Ectodermal cell (in vitro differentiated cells): Measurements from ENCODE around the gene CDH13.

ENCODE experiments used
- H3K27ac ChIP-seq: 2 replicates; pipeline ENCODE4 v1.7.0; 2013; ENCODE audit warnings: mild to moderate bottlenecking, low read depth, low read length; ENCODE audit not compliant: insufficient read depth, poor library complexity, severe bottlenecking
- H3K27me3 ChIP-seq: 2 replicates; pipeline ENCODE4 v1.7.0; 2013; ENCODE audit warnings: mild to moderate bottlenecking, low read length; ENCODE audit not compliant: insufficient read depth, control insufficient read depth, poor library complexity, severe bottlenecking
- H3K36me3 ChIP-seq: one replicate; pipeline ENCODE4 v1.7.0; 2013; ENCODE audit warnings: low read length; ENCODE audit not compliant: control insufficient read depth, insufficient read depth
- H3K4me1 ChIP-seq: one replicate; pipeline ENCODE4 v1.7.0; 2013; ENCODE audit warnings: low read length; ENCODE audit not compliant: control insufficient read depth, insufficient read depth
- H3K4me3 ChIP-seq: 2 replicates; pipeline ENCODE4 v1.7.0; 2013; ENCODE audit warnings: low read depth, low read length, control low read depth; ENCODE audit not compliant: insufficient read depth
- H3K9me3 ChIP-seq: 2 replicates; pipeline ENCODE4 v1.7.0; 2013; ENCODE audit warnings: mild to moderate bottlenecking, low read length, moderate library complexity; ENCODE audit not compliant: control insufficient read depth
- WGBS, 2 experiments: methylation state at CpG; one replicate each; pipeline ENCODE4 v1.1.7; 2013; ENCODE audit warnings: missing lambda C conversion rate in 2 of 2; 5-methylcytosine and 5-hydroxymethylcytosine counted together

The CDH13 gene

GRCh38 chr16:83826146-83826913 lies 1199.6 kb downstream of the CDH13 start:
- H3K4me3 ChIP-seq, result no peak overlapping the region
- H3K9me3 ChIP-seq, result no peaks in the 10 kb centered on the region
- 49 to 50% methylated on average over 21 of the region's 21 CpGs for WGBS, 2 experiments
- H3K36me3 ChIP-seq, result no peaks in the 10 kb centered on the region
- H3K27me3 ChIP-seq, result no peaks in the 10 kb centered on the region
- no peaks in the 10 kb centered on the region for H3K4me1 ChIP-seq
- H3K27ac ChIP-seq, result no peak overlapping the region

GRCh38 chr16:83830091-83830768 lies 1203.5 kb downstream of the CDH13 start:
- Histone ChIP-seq H3K4me1 (peaks cover 4% of the 10 kb centered on the region), H3K27ac (no peak overlapping the region), H3K9me3 (no peaks in the 10 kb centered on the region), H3K36me3 (no peaks in the 10 kb centered on the region), H3K4me3 (no peak overlapping the region), H3K27me3 (no peaks in the 10 kb centered on the region)
- 91% methylated on average over 33 of the region's 33 CpGs for WGBS, 2 experiments

DNA sequence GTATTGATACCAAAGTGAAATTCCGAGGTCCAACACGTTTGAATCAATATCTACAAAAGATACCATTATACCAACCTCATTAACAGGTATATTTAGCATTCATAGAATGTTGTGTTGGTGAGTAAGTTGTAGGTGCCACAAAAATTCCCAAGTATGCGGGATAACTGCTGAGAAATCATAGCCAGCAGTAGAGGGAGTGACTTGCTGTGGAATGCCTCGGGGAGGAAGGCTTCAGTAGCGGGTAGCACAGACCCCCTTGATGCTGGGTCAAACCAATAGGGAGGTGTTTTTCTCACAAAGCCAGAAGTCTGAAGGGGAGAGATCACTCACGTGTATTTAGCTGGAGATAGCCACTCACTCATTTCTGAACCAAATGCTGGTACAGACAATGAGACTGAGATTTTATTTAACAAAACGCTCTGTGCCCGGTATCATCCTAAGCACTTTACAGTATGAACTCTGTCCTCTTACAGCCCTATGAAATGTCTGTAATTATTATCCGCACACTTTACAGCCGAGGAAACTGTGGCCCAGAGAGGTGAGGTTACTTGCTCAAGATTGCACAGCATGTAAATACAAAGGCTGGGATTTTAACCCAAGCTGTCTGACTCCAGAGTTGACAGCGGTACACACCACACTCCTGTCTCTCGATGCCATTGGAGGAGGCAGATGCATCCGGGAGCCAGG lies 1204.1 kb downstream of the CDH13 start:
- 83 to 84% methylated on average over 11 of the region's 13 CpGs for WGBS, 2 experiments
- Histone ChIP-seq H3K27me3 (no peaks in the 10 kb centered on the region), H3K36me3 (no peaks in the 10 kb centered on the region)

DNA sequence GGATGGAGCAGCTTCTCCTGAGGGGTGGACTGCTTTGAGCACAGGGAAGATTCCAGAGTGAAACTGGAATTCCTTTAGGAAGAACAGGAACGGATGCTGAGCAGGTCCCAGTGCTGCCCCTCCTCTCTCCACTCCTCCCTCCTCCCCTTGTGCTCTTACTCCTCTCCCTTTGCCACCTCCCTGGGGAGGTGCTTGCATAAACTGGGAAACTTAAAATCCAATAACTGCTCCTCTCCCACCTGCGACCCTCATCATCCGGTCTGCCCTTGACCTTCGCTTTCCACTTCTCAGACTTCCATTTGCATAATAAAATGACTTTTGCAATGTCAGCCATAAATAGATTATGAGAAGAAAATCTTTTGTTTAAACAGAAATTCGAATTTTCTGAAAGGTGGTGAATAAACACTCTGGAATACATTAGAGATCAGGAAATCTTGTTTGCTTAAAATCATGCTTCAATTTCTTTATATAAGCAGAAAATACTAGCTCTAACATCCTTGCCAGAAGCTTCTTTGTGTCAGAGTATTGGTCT lies 1204.8 kb downstream of the CDH13 start:
- Histone ChIP-seq H3K4me1 (peaks cover 9% of the 10 kb centered on the region), H3K27ac (no peak overlapping the region), H3K4me3 (no peak overlapping the region), H3K27me3 (no peaks in the 10 kb centered on the region), H3K9me3 (no peaks in the 10 kb centered on the region), H3K36me3 (no peaks in the 10 kb centered on the region)
- 66 to 81% methylated on average over 3 to 5 of the region's 5 CpGs for WGBS, 2 experiments

More for the DNA sequence above, 1204.1 kb downstream of the CDH13 start:
- H3K4me1 ChIP-seq, result peaks cover 7% of the 10 kb centered on the region
- H3K4me3 ChIP-seq, result no peak overlapping the region
- H3K9me3 ChIP-seq, result no peaks in the 10 kb centered on the region
- no peak overlapping the region for H3K27ac ChIP-seq

DNA sequence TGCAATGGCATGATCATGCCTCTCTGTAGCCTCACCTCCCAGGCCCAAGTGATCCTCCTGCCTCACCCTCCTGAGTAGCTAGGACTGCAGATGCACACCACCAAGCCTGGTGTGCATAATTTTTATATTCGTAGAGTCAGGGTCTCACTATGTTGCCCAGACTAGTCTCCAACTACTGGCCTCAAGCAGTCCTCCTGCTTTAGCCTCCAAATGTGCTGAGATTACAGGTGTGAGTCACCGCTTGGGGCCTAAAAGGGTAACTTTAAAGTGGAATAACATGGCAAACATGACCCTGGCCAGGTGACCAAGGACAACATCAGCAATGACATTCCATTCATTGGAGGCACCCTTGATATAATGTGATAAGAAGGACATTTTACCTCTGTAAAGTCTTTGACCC lies 1207.2 kb downstream of the CDH13 start:
- 86 to 87% methylated on average over 2 of the region's 2 CpGs for WGBS, 2 experiments
- Histone ChIP-seq H3K9me3 (no peaks in the 10 kb centered on the region), H3K4me1 (peaks cover 9% of the 10 kb centered on the region), H3K27ac (no peak overlapping the region), H3K36me3 (no peaks in the 10 kb centered on the region), H3K4me3 (no peak overlapping the region), H3K27me3 (no peaks in the 10 kb centered on the region)

GRCh38 chr16:83835586-83836566 lies 1209.1 kb downstream of the CDH13 start:
- Histone ChIP-seq H3K36me3 (no peaks in the 10 kb centered on the region), H3K4me3 (no peak overlapping the region), H3K4me1 (peaks cover 9% of the 10 kb centered on the region), H3K27me3 (no peaks in the 10 kb centered on the region), H3K9me3 (no peaks in the 10 kb centered on the region), H3K27ac (no peak overlapping the region)
- WGBS, 2 experiments, result 93% methylated on average over 7 to 9 of the region's 10 CpGs

GRCh38 chr16:83837566-83837965 lies 1210.8 kb downstream of the CDH13 start:
- H3K36me3 ChIP-seq, result no peaks in the 10 kb centered on the region
- no peak overlapping the region for H3K27ac ChIP-seq
- no peaks in the 10 kb centered on the region for H3K27me3 ChIP-seq
- no peak overlapping the region for H3K4me3 ChIP-seq
- no peaks in the 10 kb centered on the region for H3K9me3 ChIP-seq
- peaks cover 16% of the 10 kb centered on the region for H3K4me1 ChIP-seq
- WGBS, 2 experiments, result 87 to 96% methylated on average over 4 of the region's 4 CpGs

- whole genome bisulfite sequencing, 2 experiments, result 94 to 96% methylated on average over 4 of the region's 4 CpGs
- H3K36me3 ChIP-seq, result no peaks in the 10 kb centered on the region
- H3K4me3 ChIP-seq, result no peak overlapping the region
- no peak overlapping the region for H3K27ac ChIP-seq
- peaks cover 21% of the 10 kb centered on the region for H3K4me1 ChIP-seq
- no peaks in the 10 kb centered on the region for H3K27me3 ChIP-seq
- H3K9me3 ChIP-seq, result no peaks in the 10 kb centered on the region
Measured at GRCh38 chr16:83838151-83838550, 1211.4 kb downstream of the CDH13 start.

DNA sequence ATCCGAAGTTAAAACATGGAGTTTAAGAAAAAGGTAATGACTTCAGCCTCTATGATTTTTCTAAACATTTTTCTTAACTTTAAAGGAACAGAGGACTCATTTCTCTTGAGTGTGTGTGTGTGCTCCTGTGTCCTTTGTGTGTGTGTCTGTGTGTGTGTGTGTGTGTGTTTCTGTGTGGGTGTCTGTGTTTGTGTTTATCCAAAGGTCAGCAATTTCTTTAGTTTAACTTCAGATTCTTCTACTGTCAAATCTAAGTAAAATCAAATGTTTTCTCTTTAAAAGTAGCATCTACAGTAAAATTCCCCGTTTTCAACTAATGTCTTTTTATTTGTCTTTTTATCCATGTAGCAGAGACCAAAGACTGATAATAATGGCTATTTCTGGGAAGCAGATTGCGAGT lies 1212.8 kb downstream of the CDH13 start:
- H3K4me3 ChIP-seq, result no peak overlapping the region
- no peaks in the 10 kb centered on the region for H3K9me3 ChIP-seq
- H3K36me3 ChIP-seq, result no peaks in the 10 kb centered on the region
- no peak overlapping the region for H3K27ac ChIP-seq
- no peaks in the 10 kb centered on the region for H3K27me3 ChIP-seq
- 70 to 82% methylated on average over 2 of the region's 3 CpGs for WGBS, 2 experiments
- peaks cover 27% of the 10 kb centered on the region for H3K4me1 ChIP-seq
